ENCODE measurements around the gene PNLIPRP2.

PNLIPRP2 gene

GRCh38 chr10:116654816-116655215, 34.1 kb downstream of the PNLIPRP2 start:
- no peak for DNase-seq (ENCODE audit: low read depth, low spot score)

- no peak for DNase-seq (ENCODE audit: low read depth, low spot score)
Measured at GRCh38 chr10:116655568-116655967, 34.8 kb downstream of the PNLIPRP2 start.

- no peak for DNase-seq (ENCODE audit: low read depth, low spot score)
Measured at GRCh38 chr10:116656044-116656443, 35.3 kb downstream of the PNLIPRP2 start.

GRCh38 chr10:116657863-116658551, 37.3 kb downstream of the PNLIPRP2 start:
- DNase-seq (ENCODE audit: low read depth, low spot score): no peak

- no peak for DNase-seq (ENCODE audit: low read depth, low spot score)
Measured at GRCh38 chr10:116659049-116659670, 38.4 kb downstream of the PNLIPRP2 start.

GRCh38 chr10:116660860-116661259, 40.1 kb downstream of the PNLIPRP2 start:
- DNase-seq (ENCODE audit: low read depth, low spot score): no peak

- no peak for DNase-seq (ENCODE audit: low read depth, low spot score)
Measured at GRCh38 chr10:116663342-116663741, 42.6 kb downstream of the PNLIPRP2 start.

- DNase-seq (ENCODE audit: low read depth, low spot score): no peak
Measured at GRCh38 chr10:116664631-116665030, 43.9 kb downstream of the PNLIPRP2 start.

- no peak for DNase-seq (ENCODE audit: low read depth, low spot score)
Measured at GRCh38 chr10:116665541-116666125, 44.9 kb downstream of the PNLIPRP2 start.

GRCh38 chr10:116667484-116667883, 46.7 kb downstream of the PNLIPRP2 start:
- no peak for DNase-seq (ENCODE audit: low read depth, low spot score)

GRCh38 chr10:116668018-116668417, 47.3 kb downstream of the PNLIPRP2 start:
- no peak for DNase-seq (ENCODE audit: low read depth, low spot score)

- no peak for DNase-seq (ENCODE audit: low read depth, low spot score)
Measured at GRCh38 chr10:116668446-116668845, 47.7 kb downstream of the PNLIPRP2 start.

- no peak for DNase-seq (ENCODE audit: low read depth, low spot score)
Measured at GRCh38 chr10:116669080-116669479, 48.3 kb downstream of the PNLIPRP2 start.

- no peak for DNase-seq (ENCODE audit: low read depth, low spot score)
Measured at GRCh38 chr10:116669832-116670644, 49.3 kb downstream of the PNLIPRP2 start.

- no peak for DNase-seq (ENCODE audit: low read depth, low spot score)
Measured at GRCh38 chr10:116670706-116671105, 50.0 kb downstream of the PNLIPRP2 start.

GRCh38 chr10:116671274-116671926, 50.6 kb downstream of the PNLIPRP2 start:
- DNase-seq (ENCODE audit: low read depth, low spot score): no peak

- no peak for DNase-seq (ENCODE audit: low read depth, low spot score)
Measured at GRCh38 chr10:116672891-116673290, 52.1 kb downstream of the PNLIPRP2 start.

GRCh38 chr10:116673866-116674265, 53.1 kb downstream of the PNLIPRP2 start:
- no peak for DNase-seq (ENCODE audit: low read depth, low spot score)

GRCh38 chr10:116674901-116675423, 54.2 kb downstream of the PNLIPRP2 start:
- no peak for DNase-seq (ENCODE audit: low read depth, low spot score)

- no peak for DNase-seq (ENCODE audit: low read depth, low spot score)
Measured at GRCh38 chr10:116676118-116676517, 55.4 kb downstream of the PNLIPRP2 start.

GRCh38 chr10:116676633-116677032, 55.9 kb downstream of the PNLIPRP2 start:
- no peak for DNase-seq (ENCODE audit: low read depth, low spot score)
